NT2/D1 (cell line): ENCODE data around the gene TSSK3.

ENCODE experiments used
- YY1 ChIP-seq: IDR thresholded peaks from 2 replicates; pipeline ENCODE4 v1.6.1; 2011; ENCODE audit not compliant: insufficient read length, insufficient read depth
- ZNF274 ChIP-seq: IDR thresholded peaks from 2 replicates; pipeline ENCODE4 v1.6.1; 2011; ENCODE audit warnings: mild to moderate bottlenecking, low read depth, low read length

GRCh38 chr1:32350785-32351398 is 11.4 kb upstream of the TSSK3 start:
- no peak for TF ChIP-seq YY1
- TF ChIP-seq ZNF274: no peak
